ENCODE measurements around the gene FOXP1. TPM values are rescaled to one million over a fixed set of nuclear protein-coding genes. Genes with fewer than 3 reads are reported as not detected.
A peak's percentile ranks its signal among the peaks of the same experiment; 100 is the strongest.

Gene FOXP1
- total and polyA plus RNA-seq, 2 of the 13 experiments (the other 11 are each of a cell fraction or from before 2014, with no cell fraction given), result 40.4 to 59.0 TPM

GRCh38 chr3:71026634-71027578, 556.6 kb downstream of the FOXP1 start (continued):
- TF ChIP-seq CENPBD1 (CRISPR knock-in tag; IDR thresholded peaks at IDR 0.05; ENCODE audit: borderline replicate concordance, low read depth) (no peak), ZNF512 (CRISPR knock-in tag; IDR thresholded peaks at IDR 0.05) (no peak), TAF1 (CRISPR knock-in tag; IDR thresholded peaks at IDR 0.05) (no peak), THAP9 (CRISPR knock-in tag; IDR thresholded peaks at IDR 0.05; ENCODE audit: borderline replicate concordance) (no peak), ZBTB2 (CRISPR knock-in tag; IDR thresholded peaks at IDR 0.05; ENCODE audit: low read depth) (no peak), ZNF33A (CRISPR knock-in tag; IDR thresholded peaks at IDR 0.05; ENCODE audit: borderline replicate concordance) (no peak), KAT2B (IDR thresholded peaks at IDR 0.05; ENCODE audit: borderline replicate concordance, low read depth, low read length) (no peak), ZNF619 (CRISPR knock-in tag; IDR thresholded peaks at IDR 0.05) (no peak), AHDC1 (CRISPR knock-in tag; IDR thresholded peaks at IDR 0.05; ENCODE audit: borderline replicate concordance) (peak; percentile 42; the same call in 1 of the 2 replicates), ARID3A (IDR thresholded peaks at IDR 0.05; ENCODE audit: low read depth, low read length) (peak; percentile 19; the same call in 1 of the 2 replicates), ZNF138 (CRISPR knock-in tag; IDR thresholded peaks at IDR 0.05; ENCODE audit: low read depth) (no peak)
